WTC11 (cell line): ENCODE results near the gene PRKCE. TPM values are rescaled to one million over a fixed set of nuclear protein-coding genes. Genes with fewer than 3 reads are reported as not detected.
"Not testable (repeated sequence)": the region's sequence is repeated elsewhere in the genome, so short reads cannot be mapped to it uniquely, and the experiment has no call there.

Source experiments
- ATAC-seq: fragments of 200-7000 bp; cut with Tn5 transposase; 2 replicates; pipeline ENCODE4 v1.10.0; 2021; ENCODE audit warnings: mild to moderate bottlenecking, moderate library complexity
- CTCF ChIA-PET: fragments of 300-600 bp; sonication (Branson Sonifier 250); formaldehyde crosslinking; loops from one replicate; lab custom pipeline; 2021; ENCODE audit warnings: antibody characterized with exemption; lab: Charles Lee
- POLR2A ChIA-PET: fragments of 350-600 bp; sonication (Branson Sonifier 250); formaldehyde crosslinking; loops from one replicate; lab custom pipeline; 2021; ENCODE audit warnings: antibody characterized with exemption; lab: Charles Lee
- DNase-seq: peaks from one replicate; pipeline ENCODE4 v3.0.0; 2021; ENCODE audit warnings: low spot score
- H3K27ac Mint-ChIP-seq: 2 replicates; pipeline ENCODE4 v1.8.0; 2021; ENCODE audit warnings: mixed read lengths
- H3K27me3 Mint-ChIP-seq: 2 replicates; pipeline ENCODE4 v1.8.0; 2021; ENCODE audit warnings: low read depth, mild to moderate bottlenecking, moderate library complexity, mixed read lengths
- H3K36me3 Mint-ChIP-seq: 2 replicates; pipeline ENCODE4 v1.8.0; 2021; ENCODE audit warnings: mixed read lengths
- H3K4me1 Mint-ChIP-seq: 2 replicates; pipeline ENCODE4 v1.8.0; 2022; ENCODE audit warnings: mixed read lengths
- H3K4me3 Mint-ChIP-seq: 2 replicates; pipeline ENCODE4 v1.8.0; 2021; ENCODE audit warnings: mild to moderate bottlenecking, moderate library complexity, mixed read lengths
- H3K9me3 Mint-ChIP-seq: 2 replicates; pipeline ENCODE4 v1.8.0; 2021; ENCODE audit warnings: mixed read lengths
- AFF4 ChIP-seq: sonication (generic); formaldehyde crosslinking; IDR thresholded peaks from 2 replicates; pipeline ENCODE4 v1.8.1; 2023; ENCODE audit warnings: mild to moderate bottlenecking, missing genetic modification reagents, borderline replicate concordance
- ATF2 ChIP-seq: sonication (generic); formaldehyde crosslinking; IDR thresholded peaks from 2 replicates; pipeline ENCODE4 v1.8.1; 2022; ENCODE audit warnings: low read depth, missing genetic modification reagents, borderline replicate concordance
- CREM ChIP-seq: sonication (generic); formaldehyde crosslinking; IDR thresholded peaks from 2 replicates; pipeline ENCODE4 v1.8.1; 2022; ENCODE audit warnings: mild to moderate bottlenecking, missing genetic modification reagents, moderate library complexity
- ERG ChIP-seq: fragments of 250-450 bp; sonication (Bioruptor Pico); IDR thresholded peaks from 2 replicates; pipeline ENCODE4 v1.8.0; 2021; ENCODE audit warnings: mild to moderate bottlenecking
- FOXP4 ChIP-seq: sonication (generic); formaldehyde crosslinking; IDR thresholded peaks from 2 replicates; pipeline ENCODE4 v1.8.0; 2022; ENCODE audit warnings: mild to moderate bottlenecking, missing genetic modification reagents
- IRF2 ChIP-seq: sonication (generic); formaldehyde crosslinking; IDR thresholded peaks from 2 replicates; pipeline ENCODE4 v1.8.0; 2022; ENCODE audit warnings: low read depth, missing genetic modification reagents, borderline replicate concordance
- KAT7 ChIP-seq: sonication (generic); formaldehyde crosslinking; IDR thresholded peaks from 2 replicates; pipeline ENCODE4 v1.8.1; 2023; ENCODE audit warnings: missing genetic modification reagents, mild to moderate bottlenecking, borderline replicate concordance
- MXD4 ChIP-seq: fragments of 250-450 bp; sonication (Bioruptor Pico); IDR thresholded peaks from 2 replicates; pipeline ENCODE4 v1.8.0; 2021; ENCODE audit warnings: mild to moderate bottlenecking, moderate library complexity, borderline replicate concordance
- NR1H2 ChIP-seq: sonication (generic); formaldehyde crosslinking; IDR thresholded peaks from 2 replicates; pipeline ENCODE4 v1.9.0; 2021; ENCODE audit warnings: mild to moderate bottlenecking, moderate library complexity, missing genetic modification reagents
- NR3C1 ChIP-seq: sonication (generic); formaldehyde crosslinking; conservative IDR thresholded peaks from 2 replicates; pipeline ENCODE4 v1.8.1; 2023; ENCODE audit warnings: low read depth, mild to moderate bottlenecking, missing genetic modification reagents
- OVOL2 ChIP-seq: fragments of 250-450 bp; sonication (Bioruptor Pico); IDR thresholded peaks from 2 replicates; pipeline ENCODE4 v1.9.0; 2021; ENCODE audit warnings: mild to moderate bottlenecking, borderline replicate concordance
- ZNF263 ChIP-seq: sonication (generic); formaldehyde crosslinking; IDR thresholded peaks from 2 replicates; pipeline ENCODE4 v1.8.1; 2022; ENCODE audit warnings: low read depth, mild to moderate bottlenecking, moderate library complexity, missing genetic modification reagents
- ZNF512 ChIP-seq: sonication (generic); formaldehyde crosslinking; IDR thresholded peaks from 2 replicates; pipeline ENCODE4 v1.8.1; 2022; ENCODE audit warnings: missing genetic modification reagents, borderline replicate concordance
- ZNF532 ChIP-seq: fragments of 250-450 bp; sonication (Bioruptor Pico); IDR thresholded peaks from 2 replicates; pipeline ENCODE4 v1.9.0; 2021; ENCODE audit warnings: mild to moderate bottlenecking, borderline replicate concordance
- total RNA-seq: library from RNA; stranded (reverse); gene quantifications from 3 replicates; pipeline ENCODE4 v1.2.3, GENCODE V29; 2021

PRKCE gene
- total RNA-seq, 1 experiment from 2014 or later = 5.8 TPM

GRCh38 chr2:46216213-46216612 lies 564.7 kb downstream of the PRKCE start (continued):
- TF ChIP-seq ERG (CRISPR knock-in tag) (no peak), AFF4 (CRISPR knock-in tag) (no peak), ZNF512 (CRISPR knock-in tag) (no peak), OVOL2 (CRISPR knock-in tag) (no peak)

- H3K9me3 Mint-ChIP-seq = peaks cover 29% of the 10 kb centered on the region
- ATAC-seq, H3K27me3 Mint-ChIP-seq, H3K4me3 Mint-ChIP-seq, H3K27ac Mint-ChIP-seq, DNase-seq, CTCF ChIA-PET, POLR2A ChIA-PET, H3K4me1 Mint-ChIP-seq: not testable (repeated sequence)
- peaks cover 14% of the 10 kb centered on the region for H3K36me3 Mint-ChIP-seq
These were observed 572.0 kb downstream of the PRKCE start for GRCh38 chr2:46223514-46223913.

GRCh38 chr2:46225150-46225625 lies 573.7 kb downstream of the PRKCE start:
- no peak for DNase-seq
- no peak for TF ChIP-seq KAT7 (CRISPR knock-in tag)
- TF ChIP-seq NR3C1 (CRISPR knock-in tag) = no peak
- TF ChIP-seq MXD4 (CRISPR knock-in tag) = no peak
- TF ChIP-seq CREM (CRISPR knock-in tag) = no peak
- TF ChIP-seq IRF2 (CRISPR knock-in tag) = no peak
- ChIA-PET POLR2A (no interaction called here), CTCF (no interaction called here)
- peaks cover 3% of the 10 kb centered on the region; the same call in 1 of the 2 replicates for H3K27me3 Mint-ChIP-seq
- no peak for ATAC-seq
- H3K27ac Mint-ChIP-seq = no peak overlapping the region
- H3K9me3 Mint-ChIP-seq = peaks cover 20% of the 10 kb centered on the region
- 0 out of 2 replicates have a peak, but pooled peaks cover 5% of the 10 kb centered on the region for H3K36me3 Mint-ChIP-seq
- H3K4me1 Mint-ChIP-seq = peaks cover 26% of the 10 kb centered on the region
- no peak overlapping the region for H3K4me3 Mint-ChIP-seq

GRCh38 chr2:46225730-46226129 lies 574.3 kb downstream of the PRKCE start:
- Mint-ChIP-seq H3K36me3 (0 out of 2 replicates have a peak, but pooled peaks cover 5% of the 10 kb centered on the region), H3K27me3 (peaks cover 3% of the 10 kb centered on the region; the same call in 1 of the 2 replicates), H3K4me3 (no peak overlapping the region), H3K27ac (no peak overlapping the region), H3K9me3 (peaks cover 20% of the 10 kb centered on the region), H3K4me1 (peaks cover 31% of the 10 kb centered on the region)
- DNase-seq = no peak
- ChIA-PET CTCF (no interaction called here), POLR2A (interaction anchor here (0.5 kb wide), 1 partner anchor 464 kb away, joined by 3 read pairs; no protein-coding TSS in a partner anchor)
- no peak for ATAC-seq
- TF ChIP-seq ZNF263 (CRISPR knock-in tag) (no peak), CREM (CRISPR knock-in tag) (no peak), ZNF532 (no peak), FOXP4 (no peak), NR1H2 (no peak), ATF2 (no peak)
